GM19455 (cell line): ENCODE results near the gene CFAP77.

Experiments
- ATAC-seq: cut with Tn5 transposase; IDR thresholded peaks from one replicate; pipeline ENCODE4 v1.9.1; 2021; ENCODE audit not compliant: unreplicated experiment

The CFAP77 gene

DNA sequence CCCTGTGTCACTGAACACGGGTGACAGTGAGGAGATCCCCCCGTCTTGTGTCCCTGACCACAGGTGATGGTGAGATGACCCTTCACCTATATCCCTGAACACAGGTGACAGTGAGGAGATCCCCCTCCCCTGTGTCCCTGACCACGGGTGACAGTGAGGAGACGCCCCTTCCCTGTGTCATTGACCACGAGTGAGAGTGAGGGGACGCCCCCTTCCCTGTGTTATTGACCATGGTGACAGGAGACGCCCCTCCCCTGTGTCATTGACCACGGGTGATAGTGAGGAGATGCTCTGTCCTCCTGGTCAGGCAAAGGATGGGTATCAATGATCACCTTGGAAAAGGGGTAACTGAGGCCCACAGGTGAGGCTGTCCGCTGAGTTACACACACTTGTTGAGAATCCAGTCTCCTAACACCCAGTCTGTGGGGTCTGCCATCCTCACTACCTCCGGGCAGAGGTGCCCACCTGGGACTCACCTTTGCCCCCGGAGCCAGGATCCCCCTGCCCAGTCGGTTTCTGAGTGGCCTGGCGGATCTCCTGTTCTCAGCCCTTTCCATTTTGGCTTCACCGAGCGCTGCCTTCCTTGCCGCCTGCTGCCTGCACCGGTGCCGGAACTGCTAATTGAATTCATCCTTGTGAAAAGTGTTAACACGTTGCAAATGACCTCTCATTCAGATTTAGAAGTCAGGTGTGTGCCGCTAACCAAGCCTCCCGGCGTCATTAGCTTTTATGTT, 104.2 kb downstream of the CFAP77 start:
- no peak for ATAC-seq

GRCh38 chr9:132514821-132515220, 104.8 kb downstream of the CFAP77 start:
- ATAC-seq = no peak

GRCh38 chr9:132516301-132516700, 106.3 kb downstream of the CFAP77 start:
- ATAC-seq = no peak

GRCh38 chr9:132516911-132517310, 106.9 kb downstream of the CFAP77 start:
- ATAC-seq = no peak

- ATAC-seq = no peak
Measured at GRCh38 chr9:132517815-132518550, 108.0 kb downstream of the CFAP77 start.

DNA sequence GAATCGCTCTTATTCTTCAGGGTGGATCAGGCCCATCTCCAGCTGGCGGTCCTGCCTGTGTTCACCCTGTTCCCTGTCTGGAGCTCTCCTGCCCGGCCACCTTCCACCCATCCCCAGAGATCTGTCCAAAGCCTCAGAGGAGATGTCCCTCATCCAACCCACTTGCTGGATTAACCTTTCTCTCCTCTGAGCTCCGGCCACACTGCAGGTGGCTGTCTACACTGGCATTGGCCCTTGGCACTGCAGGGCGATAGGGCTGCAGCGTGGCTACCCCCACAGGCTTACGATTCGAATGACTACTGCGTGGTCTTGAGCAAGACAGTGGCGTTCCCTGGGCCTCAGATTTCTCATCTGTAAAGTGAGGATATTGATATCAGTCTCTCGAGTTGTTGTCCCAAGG, 108.6 kb downstream of the CFAP77 start:
- ATAC-seq = no peak

GRCh38 chr9:132519033-132519432, 109.0 kb downstream of the CFAP77 start:
- no peak for ATAC-seq

GRCh38 chr9:132520612-132521011, 110.6 kb downstream of the CFAP77 start:
- ATAC-seq = no peak

DNA sequence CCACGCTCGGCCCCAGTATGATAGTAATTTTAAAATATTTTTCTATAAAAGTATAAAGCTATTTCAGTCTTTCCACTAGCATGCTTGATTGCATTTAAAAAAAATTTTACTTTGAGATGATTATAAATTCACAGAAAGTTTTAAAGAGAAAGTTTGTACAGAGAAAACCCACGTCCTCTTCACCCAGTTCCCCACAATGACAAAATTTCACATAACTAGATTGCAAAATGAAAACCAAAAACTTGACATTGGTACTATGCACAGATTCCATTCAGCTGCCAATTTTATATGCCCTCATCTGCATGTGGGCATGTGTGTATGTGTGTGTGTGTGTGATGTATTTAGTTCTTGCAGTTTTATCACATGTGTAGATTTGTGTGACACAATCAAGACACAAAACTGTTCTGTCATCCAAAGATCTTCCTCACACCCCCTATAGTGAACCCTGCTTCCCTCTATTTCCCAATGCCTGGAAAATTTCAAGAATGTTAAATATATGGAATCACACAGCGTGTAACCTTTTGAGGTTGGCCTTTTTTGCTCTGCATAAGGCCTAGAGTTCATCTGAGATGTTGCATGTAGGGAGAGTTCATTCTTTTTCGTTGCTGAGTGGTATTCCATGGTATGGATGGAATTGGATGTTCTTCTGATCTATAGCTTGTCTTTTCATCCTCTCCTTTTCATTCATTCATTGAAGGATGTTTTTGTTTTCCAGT, 115.5 kb downstream of the CFAP77 start:
- ATAC-seq = no peak

DNA sequence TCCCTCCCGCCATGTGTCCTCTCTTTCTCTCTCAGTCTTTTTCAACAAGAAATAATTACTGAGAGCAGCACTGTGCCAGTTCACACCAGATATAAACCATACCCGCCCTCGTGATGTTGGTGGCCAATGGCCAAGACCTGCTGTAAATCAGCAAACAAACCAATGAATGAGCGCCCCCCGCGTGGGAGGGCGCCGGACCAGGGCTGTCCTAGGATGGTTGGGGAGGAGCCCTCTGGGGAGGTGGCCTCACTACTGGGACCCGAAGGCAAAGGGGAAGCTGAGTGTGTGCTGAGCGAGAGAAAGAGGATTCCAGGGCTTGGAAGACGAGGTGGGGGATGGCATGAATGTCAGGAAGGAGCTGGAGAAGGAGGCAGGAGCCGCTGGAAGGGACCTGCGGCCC, 121.2 kb downstream of the CFAP77 start:
- ATAC-seq = no peak

DNA sequence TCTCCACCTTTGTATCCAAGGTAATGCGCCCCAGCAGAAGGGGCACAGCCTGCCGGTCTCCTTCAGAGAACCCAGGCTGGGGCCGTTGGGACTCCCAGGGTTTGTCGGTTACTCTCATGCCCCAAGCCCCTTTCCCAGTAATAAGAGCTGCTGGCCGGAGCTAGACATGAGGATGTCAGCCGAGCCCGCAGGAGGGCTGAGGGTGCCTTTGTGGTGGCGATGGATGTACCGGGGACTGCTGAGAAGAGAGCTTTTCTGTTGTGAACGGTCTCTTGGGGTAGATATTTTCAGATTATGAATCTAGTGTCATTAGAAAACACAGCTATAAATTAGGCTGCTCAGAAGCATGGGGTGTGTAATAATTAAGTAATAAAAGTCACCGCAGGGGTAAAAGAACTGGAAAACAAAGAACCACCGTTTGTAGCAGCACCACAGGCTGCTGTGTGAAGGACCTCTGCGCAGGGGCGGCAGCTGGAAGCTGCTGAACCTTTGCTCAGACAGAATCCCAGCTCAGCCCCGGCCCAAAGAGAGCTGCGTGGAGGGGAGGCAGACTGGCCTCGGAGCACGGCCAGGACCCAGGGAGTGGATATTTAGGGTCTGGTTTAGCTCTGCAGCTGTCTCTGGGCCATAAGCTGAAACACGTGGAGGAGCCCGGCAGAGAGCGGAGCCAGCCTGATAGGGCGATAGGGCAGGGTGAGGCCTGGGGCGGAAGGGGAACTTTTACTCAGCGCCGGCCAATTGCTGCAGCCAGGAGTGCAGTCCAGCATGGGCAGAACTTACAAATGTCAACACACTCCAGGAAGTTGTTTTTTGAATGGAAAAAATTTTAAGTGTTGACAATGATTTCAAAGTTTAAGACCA, 121.9 kb downstream of the CFAP77 start:
- ATAC-seq = no peak

DNA sequence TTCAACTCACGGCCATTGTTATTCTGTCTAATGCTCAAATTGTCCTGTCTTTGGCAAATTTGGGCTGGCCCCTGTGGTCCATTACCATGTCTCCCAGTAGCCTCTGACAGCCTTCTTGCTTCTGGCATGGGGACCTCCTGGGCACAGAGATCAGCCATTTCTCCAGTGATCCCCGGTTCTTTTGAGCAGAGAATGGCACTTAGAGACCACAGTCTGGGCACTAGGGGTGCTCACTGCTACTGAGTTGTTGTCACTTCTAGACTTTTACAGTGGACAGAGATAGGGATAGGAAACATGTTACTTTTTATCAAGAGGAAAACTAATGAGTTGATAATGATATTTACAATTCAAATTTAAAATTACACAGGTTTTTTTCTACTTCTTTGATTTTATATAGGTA, 124.8 kb downstream of the CFAP77 start:
- ATAC-seq = no peak

- ATAC-seq = no peak
Measured at GRCh38 chr9:132536124-132536523, 126.1 kb downstream of the CFAP77 start.

DNA sequence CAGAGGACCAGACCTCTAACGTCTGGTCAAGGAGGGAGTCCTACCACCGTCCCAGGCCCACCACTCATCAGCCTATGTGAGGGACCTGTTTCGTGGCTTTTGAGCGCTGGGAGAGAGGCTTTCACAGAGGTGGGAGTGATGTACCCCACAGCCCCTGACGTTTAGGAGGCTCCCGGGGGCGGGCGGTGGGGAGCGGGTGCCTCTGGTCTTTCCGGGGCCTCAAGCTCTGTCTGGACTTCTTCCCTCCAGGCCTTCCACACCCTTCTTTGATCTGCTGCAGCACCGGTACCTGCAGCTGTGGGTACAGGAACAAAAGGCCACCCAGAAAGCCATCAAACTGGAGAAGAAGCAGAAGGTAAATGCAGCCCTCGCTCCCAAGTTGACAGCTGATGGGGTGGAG, 127.3 kb downstream of the CFAP77 start:
- ATAC-seq = no peak

- ATAC-seq = no peak
Measured at GRCh38 chr9:132538071-132538470, 128.1 kb downstream of the CFAP77 start.

GRCh38 chr9:132539096-132539495, 129.1 kb downstream of the CFAP77 start:
- ATAC-seq = no peak

GRCh38 chr9:132541051-132541450, 131.0 kb downstream of the CFAP77 start:
- ATAC-seq = no peak

GRCh38 chr9:132541870-132542830, 132.1 kb downstream of the CFAP77 start:
- ATAC-seq = no peak

- ATAC-seq = no peak
Measured at GRCh38 chr9:132543251-132543650, 133.2 kb downstream of the CFAP77 start.

GRCh38 chr9:132543960-132544359, 133.9 kb downstream of the CFAP77 start:
- ATAC-seq = no peak
